HEK293 (cell line): ENCODE measurements around the gene MRS2.

Source experiments
- KLF1 ChIP-seq: fragments of 450-650 bp; formaldehyde crosslinking; IDR thresholded peaks from 2 replicates; pipeline ENCODE4 v1.5.1; 2016; ENCODE audit warnings: missing biosample characterization, missing genetic modification characterization
- ZNF335 ChIP-seq: fragments of 450-650 bp; formaldehyde crosslinking; conservative IDR thresholded peaks from 2 replicates; pipeline ENCODE4 v1.5.1; 2016; ENCODE audit warnings: missing biosample characterization, missing genetic modification characterization
- ZNF596 ChIP-seq: fragments of 450-650 bp; IDR thresholded peaks from 2 replicates; pipeline ENCODE4 v1.5.0; 2018; ENCODE audit warnings: missing biosample characterization, mild to moderate bottlenecking, missing genetic modification characterization, moderate library complexity
- ZNF776 ChIP-seq: fragments of 450-650 bp; formaldehyde crosslinking; IDR thresholded peaks from 2 replicates; pipeline ENCODE4 v1.5.0; 2017; ENCODE audit warnings: missing biosample characterization, missing genetic modification characterization, borderline replicate concordance
- TF ChIP-seq, protein P1 (sequence below): fragments of 450-650 bp; formaldehyde crosslinking; IDR thresholded peaks from 2 replicates; pipeline ENCODE4 v1.5.1; 2016; ENCODE audit warnings: missing biosample characterization, missing genetic modification characterization
- TF ChIP-seq, protein P2 (sequence below): fragments of 450-650 bp; formaldehyde crosslinking; IDR thresholded peaks from 2 replicates; pipeline ENCODE4 v1.5.1; 2016; ENCODE audit warnings: missing biosample characterization, missing genetic modification characterization, low read depth

DNA sequence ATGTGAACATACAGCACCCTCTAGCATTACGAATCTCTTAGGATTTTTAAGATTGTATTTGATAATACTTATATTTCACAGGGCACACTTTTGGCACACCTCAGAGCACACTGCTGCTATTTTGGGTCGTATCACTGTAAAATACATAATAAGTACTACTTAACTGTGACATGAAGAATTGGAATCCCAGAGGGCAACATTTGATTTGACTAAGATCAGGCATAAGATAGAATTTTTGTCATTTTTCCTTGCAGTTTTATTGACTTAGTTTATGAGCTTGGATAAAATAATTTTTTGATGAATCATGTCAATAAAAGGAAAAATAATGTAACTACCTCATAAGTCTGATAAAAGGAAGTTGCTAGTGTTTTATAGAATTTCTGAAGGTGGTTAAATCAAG is 22.4 kb downstream of the MRS2 start:
- TF ChIP-seq, protein P1, sequence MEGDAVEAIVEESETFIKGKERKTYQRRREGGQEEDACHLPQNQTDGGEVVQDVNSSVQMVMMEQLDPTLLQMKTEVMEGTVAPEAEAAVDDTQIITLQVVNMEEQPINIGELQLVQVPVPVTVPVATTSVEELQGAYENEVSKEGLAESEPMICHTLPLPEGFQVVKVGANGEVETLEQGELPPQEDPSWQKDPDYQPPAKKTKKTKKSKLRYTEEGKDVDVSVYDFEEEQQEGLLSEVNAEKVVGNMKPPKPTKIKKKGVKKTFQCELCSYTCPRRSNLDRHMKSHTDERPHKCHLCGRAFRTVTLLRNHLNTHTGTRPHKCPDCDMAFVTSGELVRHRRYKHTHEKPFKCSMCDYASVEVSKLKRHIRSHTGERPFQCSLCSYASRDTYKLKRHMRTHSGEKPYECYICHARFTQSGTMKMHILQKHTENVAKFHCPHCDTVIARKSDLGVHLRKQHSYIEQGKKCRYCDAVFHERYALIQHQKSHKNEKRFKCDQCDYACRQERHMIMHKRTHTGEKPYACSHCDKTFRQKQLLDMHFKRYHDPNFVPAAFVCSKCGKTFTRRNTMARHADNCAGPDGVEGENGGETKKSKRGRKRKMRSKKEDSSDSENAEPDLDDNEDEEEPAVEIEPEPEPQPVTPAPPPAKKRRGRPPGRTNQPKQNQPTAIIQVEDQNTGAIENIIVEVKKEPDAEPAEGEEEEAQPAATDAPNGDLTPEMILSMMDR (tag by site-specific recombination): no peak
- TF ChIP-seq KLF1 (no peak), ZNF776 (no peak), ZNF596 (tag by site-specific recombination) (no peak), ZNF335 (tag by site-specific recombination) (no peak)
- TF ChIP-seq, protein P2, sequence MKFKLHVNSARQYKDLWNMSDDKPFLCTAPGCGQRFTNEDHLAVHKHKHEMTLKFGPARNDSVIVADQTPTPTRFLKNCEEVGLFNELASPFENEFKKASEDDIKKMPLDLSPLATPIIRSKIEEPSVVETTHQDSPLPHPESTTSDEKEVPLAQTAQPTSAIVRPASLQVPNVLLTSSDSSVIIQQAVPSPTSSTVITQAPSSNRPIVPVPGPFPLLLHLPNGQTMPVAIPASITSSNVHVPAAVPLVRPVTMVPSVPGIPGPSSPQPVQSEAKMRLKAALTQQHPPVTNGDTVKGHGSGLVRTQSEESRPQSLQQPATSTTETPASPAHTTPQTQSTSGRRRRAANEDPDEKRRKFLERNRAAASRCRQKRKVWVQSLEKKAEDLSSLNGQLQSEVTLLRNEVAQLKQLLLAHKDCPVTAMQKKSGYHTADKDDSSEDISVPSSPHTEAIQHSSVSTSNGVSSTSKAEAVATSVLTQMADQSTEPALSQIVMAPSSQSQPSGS (tag by site-specific recombination): no peak
